ENCODE data around the gene LCA5.

GRCh38 chr6:79510707-79511106 is 26.5 kb downstream of the LCA5 start:
- TF ChIP-seq CTCF (IDR thresholded peaks at IDR 0.05) (no peak), POLR2A (IDR thresholded peaks at IDR 0.05) (no peak)
